Vagina (tissue), 2 donors: ENCODE results near the gene RAMP1. TPM values are rescaled to one million over a fixed set of nuclear protein-coding genes. Genes with fewer than 3 reads are reported as not detected.
A peak's percentile ranks its signal among the peaks of the same experiment; 100 is the strongest.

Experiments
- DNase-seq, 2 donors: peaks; one replicate each; pipeline ENCODE4 v3.0.0-alpha.2; 2017; ENCODE audit errors: extremely low spot score in 2 of 2
- H3K27ac ChIP-seq: fragments of 200-600 bp; sonication (generic); one replicate; pipeline ENCODE4 v1.5.1; 2019
- H3K27me3 ChIP-seq: fragments of 200-600 bp; sonication (generic); one replicate; pipeline ENCODE4 v1.5.1; 2019
- H3K36me3 ChIP-seq, 2 donors: fragments of 200-600 bp; sonication (generic); one replicate each; pipeline ENCODE4 v1.5.1; 2017 to 2019
- H3K4me1 ChIP-seq: fragments of 200-600 bp; sonication (generic); one replicate; pipeline ENCODE4 v1.5.1; 2019
- H3K4me3 ChIP-seq, 2 donors: fragments of 200-600 bp; sonication (generic); 1 replicate in 1 of 2; 2 replicates in 1 of 2; pipeline ENCODE4 v1.5.1; 2016 to 2019
- H3K9me3 ChIP-seq: fragments of 200-600 bp; sonication (generic); one replicate; pipeline ENCODE4 v1.5.1; 2019
- CTCF ChIP-seq, 3 experiments: fragments of 450-650 bp in 2 of 3; fragments of 200-600 bp in 1 of 3; sonication (generic) in 1 of 3; IDR thresholded peaks; one replicate each; pipeline ENCODE4 v1.5.1; 2017 to 2019; ENCODE audit warnings: antibody characterized with exemption in 3 of 3, mild to moderate bottlenecking in 2 of 3, moderate library complexity in 2 of 3
- POLR2A ChIP-seq, 2 donors: fragments of 450-650 bp; IDR thresholded peaks; one replicate each; pipeline ENCODE4 v1.6.1; 2017; ENCODE audit warnings: antibody characterized with exemption in 2 of 2, mild to moderate bottlenecking in 2 of 2, moderate library complexity in 2 of 2
- POLR2AphosphoS5 ChIP-seq, 2 donors: sonication (generic); formaldehyde crosslinking; IDR thresholded peaks; one replicate each; pipeline ENCODE4 v1.9.0; 2017; ENCODE audit warnings: antibody characterized with exemption in 2 of 2, mild to moderate bottlenecking in 2 of 2, low read depth in 1 of 2; ENCODE audit not compliant: insufficient read depth in 1 of 2
- intact Hi-C: fragments of 100-400 bp; cut with DNase I; formaldehyde crosslinking; loops from one replicate; pipeline ENCODE4 v1.15.1; 2023
- total RNA-seq: library from RNA; depleted of rRNA; stranded (reverse); fragments of >200 nt; gene quantifications from one replicate; pipeline ENCODE4 v1.2.3, GENCODE V29; 2016

The RAMP1 gene
- total RNA-seq, 1 donor from 2014 or later = 120 TPM

GRCh38 chr2:237912271-237913192 is 53.1 kb downstream of the RAMP1 start:
- no peaks in the 10 kb centered on the region for H3K27me3 ChIP-seq
- intact Hi-C loops = no loop called here
- H3K27ac ChIP-seq = no peak overlapping the region
- TF ChIP-seq POLR2A (IDR thresholded peaks at IDR 0.05) = no peak
- TF ChIP-seq POLR2AphosphoS5 (IDR thresholded peaks at IDR 0.05; ENCODE audit: insufficient read depth in 1 of 2, low read depth in 1 of 2) = no peak
- TF ChIP-seq CTCF (IDR thresholded peaks at IDR 0.05) = no peak
- no peaks in the 10 kb centered on the region for H3K36me3 ChIP-seq
- DNase-seq = no peak
- H3K9me3 ChIP-seq = no peaks in the 10 kb centered on the region
- H3K4me1 ChIP-seq = no peaks in the 10 kb centered on the region
- no peak overlapping the region for H3K4me3 ChIP-seq

- no peak for DNase-seq
- no peak overlapping the region for H3K4me3 ChIP-seq
- no peaks in the 10 kb centered on the region for H3K36me3 ChIP-seq
- H3K4me1 ChIP-seq = no peaks in the 10 kb centered on the region
- intact Hi-C loops = no loop called here
- TF ChIP-seq POLR2A (IDR thresholded peaks at IDR 0.05) = no peak
- no peak for TF ChIP-seq POLR2AphosphoS5 (IDR thresholded peaks at IDR 0.05; ENCODE audit: insufficient read depth in 1 of 2, low read depth in 1 of 2)
- no peak for TF ChIP-seq CTCF (IDR thresholded peaks at IDR 0.05)
- H3K27ac ChIP-seq = no peak overlapping the region
- no peaks in the 10 kb centered on the region for H3K27me3 ChIP-seq
- H3K9me3 ChIP-seq = no peaks in the 10 kb centered on the region
These were observed 53.9 kb downstream of the RAMP1 start for GRCh38 chr2:237913193-237913917.

GRCh38 chr2:237915576-237915975 is 56.2 kb downstream of the RAMP1 start:
- no peak overlapping the region for H3K27ac ChIP-seq
- no peaks in the 10 kb centered on the region for H3K9me3 ChIP-seq
- no peak for TF ChIP-seq CTCF (IDR thresholded peaks at IDR 0.05)
- TF ChIP-seq POLR2AphosphoS5 (IDR thresholded peaks at IDR 0.05; ENCODE audit: insufficient read depth in 1 of 2, low read depth in 1 of 2) = no peak
- TF ChIP-seq POLR2A (IDR thresholded peaks at IDR 0.05) = no peak
- intact Hi-C loops = no loop called here
- H3K36me3 ChIP-seq = no peaks in the 10 kb centered on the region
- H3K4me1 ChIP-seq = no peaks in the 10 kb centered on the region
- no peaks in the 10 kb centered on the region for H3K27me3 ChIP-seq
- no peak overlapping the region for H3K4me3 ChIP-seq
- DNase-seq = peak in 1 of 2 donors; percentile 65

- no peaks in the 10 kb centered on the region for H3K36me3 ChIP-seq
- H3K27ac ChIP-seq = no peak overlapping the region
- intact Hi-C loops = no loop called here
- H3K4me1 ChIP-seq = no peaks in the 10 kb centered on the region
- TF ChIP-seq POLR2AphosphoS5 (IDR thresholded peaks at IDR 0.05; ENCODE audit: insufficient read depth in 1 of 2, low read depth in 1 of 2) (no peak), POLR2A (IDR thresholded peaks at IDR 0.05) (no peak), CTCF (IDR thresholded peaks at IDR 0.05) (no peak)
- no peak for DNase-seq
- no peaks in the 10 kb centered on the region for H3K9me3 ChIP-seq
- no peaks in the 10 kb centered on the region for H3K27me3 ChIP-seq
- no peak overlapping the region for H3K4me3 ChIP-seq
These were observed 56.9 kb downstream of the RAMP1 start for GRCh38 chr2:237916296-237916695.
